Measurements from ENCODE around the gene CTNND2. TPM values are rescaled to one million over a fixed set of nuclear protein-coding genes. Genes with fewer than 3 reads are reported as not detected.
"Not testable (repeated sequence)": the region's sequence is repeated elsewhere in the genome, so short reads cannot be mapped to it uniquely, and the experiment has no call there.

The CTNND2 gene
- polyA plus RNA-seq, 2 donors, result 0.09 TPM; not detected in 1

GRCh38 chr5:11075035-11075805 is 829.0 kb downstream of the CTNND2 start:
- no peak overlapping the region for H3K4me3 ChIP-seq (ENCODE audit: low read depth in 1 of 2, low read length in 2 of 2)
- H3K27ac ChIP-seq (ENCODE audit: low read depth in 2 of 2, low read length in 1 of 2), result no peak overlapping the region
- 71 to 79% methylated on average over 12 of the region's 12 CpGs for WGBS, 2 donors
- H3K9me3 ChIP-seq (ENCODE audit: control insufficient read depth in 2 of 2, insufficient read depth in 1 of 2, low read depth in 1 of 2, low read length in 1 of 2), result no peaks in the 10 kb centered on the region
- H3K4me1 ChIP-seq (ENCODE audit: control insufficient read depth in 2 of 2, insufficient read depth in 2 of 2, low read length in 1 of 2), result peaks cover 0 to 2% of the 10 kb centered on the region in 2 donors
- no peaks in the 10 kb centered on the region for H3K27me3 ChIP-seq (ENCODE audit: control insufficient read depth in 1 of 2, insufficient read depth in 2 of 2, low read length in 2 of 2)
- H3K36me3 ChIP-seq (ENCODE audit: control insufficient read depth in 2 of 2, insufficient read depth in 2 of 2, low read length in 1 of 2), result no peaks in the 10 kb centered on the region

- Histone ChIP-seq H3K4me3 (ENCODE audit: low read depth in 1 of 2, low read length in 2 of 2) (no peak overlapping the region), H3K36me3 (ENCODE audit: control insufficient read depth in 2 of 2, insufficient read depth in 2 of 2, low read length in 1 of 2) (no peaks in the 10 kb centered on the region), H3K27ac (ENCODE audit: low read depth in 2 of 2, low read length in 1 of 2) (no peak overlapping the region), H3K27me3 (ENCODE audit: control insufficient read depth in 1 of 2, insufficient read depth in 2 of 2, low read length in 2 of 2) (no peaks in the 10 kb centered on the region), H3K9me3 (ENCODE audit: control insufficient read depth in 2 of 2, insufficient read depth in 1 of 2, low read depth in 1 of 2, low read length in 1 of 2) (no peaks in the 10 kb centered on the region), H3K4me1 (ENCODE audit: control insufficient read depth in 2 of 2, insufficient read depth in 2 of 2, low read length in 1 of 2) (no peaks in the 10 kb centered on the region)
- WGBS, 2 donors, result 71 to 88% methylated on average over 5 of the region's 5 CpGs
Measured at GRCh38 chr5:11072568-11072967, 831.7 kb downstream of the CTNND2 start.

GRCh38 chr5:11072076-11072475 is 832.2 kb downstream of the CTNND2 start:
- H3K9me3 ChIP-seq (ENCODE audit: control insufficient read depth in 2 of 2, insufficient read depth in 1 of 2, low read depth in 1 of 2, low read length in 1 of 2), result no peaks in the 10 kb centered on the region
- H3K27me3 ChIP-seq (ENCODE audit: control insufficient read depth in 1 of 2, insufficient read depth in 2 of 2, low read length in 2 of 2), result no peaks in the 10 kb centered on the region
- H3K36me3 ChIP-seq (ENCODE audit: control insufficient read depth in 2 of 2, insufficient read depth in 2 of 2, low read length in 1 of 2), result no peaks in the 10 kb centered on the region
- 60 to 69% methylated on average over 1 of the region's 1 CpG for WGBS, 2 donors
- H3K27ac ChIP-seq (ENCODE audit: low read depth in 2 of 2, low read length in 1 of 2), result no peak overlapping the region
- no peak overlapping the region for H3K4me3 ChIP-seq (ENCODE audit: low read depth in 1 of 2, low read length in 2 of 2)
- H3K4me1 ChIP-seq (ENCODE audit: control insufficient read depth in 2 of 2, insufficient read depth in 2 of 2, low read length in 1 of 2), result no peaks in the 10 kb centered on the region

- no peak overlapping the region for H3K27ac ChIP-seq (ENCODE audit: low read depth in 2 of 2, low read length in 1 of 2)
- H3K9me3 ChIP-seq (ENCODE audit: control insufficient read depth in 2 of 2, insufficient read depth in 1 of 2, low read depth in 1 of 2, low read length in 1 of 2), result no peaks in the 10 kb centered on the region
- H3K36me3 ChIP-seq (ENCODE audit: control insufficient read depth in 2 of 2, insufficient read depth in 2 of 2, low read length in 1 of 2), result no peaks in the 10 kb centered on the region
- H3K27me3 ChIP-seq (ENCODE audit: control insufficient read depth in 1 of 2, insufficient read depth in 2 of 2, low read length in 2 of 2), result no peaks in the 10 kb centered on the region
- H3K4me3 ChIP-seq (ENCODE audit: low read depth in 1 of 2, low read length in 2 of 2), result no peak overlapping the region
- H3K4me1 ChIP-seq (ENCODE audit: control insufficient read depth in 2 of 2, insufficient read depth in 2 of 2, low read length in 1 of 2), result no peaks in the 10 kb centered on the region
- 74 to 80% methylated on average over 3 of the region's 3 CpGs for WGBS, 2 donors
Measured at GRCh38 chr5:11069041-11069440, 835.2 kb downstream of the CTNND2 start.

- 73 to 79% methylated on average over 1 of the region's 1 CpG for WGBS, 2 donors
- not testable (repeated sequence) for H3K27me3 ChIP-seq (ENCODE audit: control insufficient read depth in 1 of 2, insufficient read depth in 2 of 2, low read length in 2 of 2); H3K4me1 ChIP-seq (ENCODE audit: control insufficient read depth in 2 of 2, insufficient read depth in 2 of 2, low read length in 1 of 2); H3K27ac ChIP-seq (ENCODE audit: low read depth in 2 of 2, low read length in 1 of 2); H3K9me3 ChIP-seq (ENCODE audit: control insufficient read depth in 2 of 2, insufficient read depth in 1 of 2, low read depth in 1 of 2, low read length in 1 of 2); H3K4me3 ChIP-seq (ENCODE audit: low read depth in 1 of 2, low read length in 2 of 2); H3K36me3 ChIP-seq (ENCODE audit: control insufficient read depth in 2 of 2, insufficient read depth in 2 of 2, low read length in 1 of 2)
Measured at GRCh38 chr5:11065723-11066122, 838.5 kb downstream of the CTNND2 start.

- no peaks in the 10 kb centered on the region for H3K36me3 ChIP-seq (ENCODE audit: control insufficient read depth in 2 of 2, insufficient read depth in 2 of 2, low read length in 1 of 2)
- no peak overlapping the region for H3K27ac ChIP-seq (ENCODE audit: low read depth in 2 of 2, low read length in 1 of 2)
- H3K27me3 ChIP-seq (ENCODE audit: control insufficient read depth in 1 of 2, insufficient read depth in 2 of 2, low read length in 2 of 2), result no peaks in the 10 kb centered on the region
- H3K4me3 ChIP-seq (ENCODE audit: low read depth in 1 of 2, low read length in 2 of 2), result no peak overlapping the region
- 70 to 75% methylated on average over 4 of the region's 4 CpGs for WGBS, 2 donors
- H3K4me1 ChIP-seq (ENCODE audit: control insufficient read depth in 2 of 2, insufficient read depth in 2 of 2, low read length in 1 of 2), result no peaks in the 10 kb centered on the region
- no peaks in the 10 kb centered on the region for H3K9me3 ChIP-seq (ENCODE audit: control insufficient read depth in 2 of 2, insufficient read depth in 1 of 2, low read depth in 1 of 2, low read length in 1 of 2)
Measured at GRCh38 chr5:11064763-11065450, 839.3 kb downstream of the CTNND2 start.

- WGBS, 2 donors, result 42 to 56% methylated on average over 7 of the region's 7 CpGs
- H3K4me1 ChIP-seq (ENCODE audit: control insufficient read depth in 2 of 2, insufficient read depth in 2 of 2, low read length in 1 of 2), result no peaks in the 10 kb centered on the region
- no peak overlapping the region for H3K27ac ChIP-seq (ENCODE audit: low read depth in 2 of 2, low read length in 1 of 2)
- H3K36me3 ChIP-seq (ENCODE audit: control insufficient read depth in 2 of 2, insufficient read depth in 2 of 2, low read length in 1 of 2), result no peaks in the 10 kb centered on the region
- no peaks in the 10 kb centered on the region for H3K9me3 ChIP-seq (ENCODE audit: control insufficient read depth in 2 of 2, insufficient read depth in 1 of 2, low read depth in 1 of 2, low read length in 1 of 2)
- H3K4me3 ChIP-seq (ENCODE audit: low read depth in 1 of 2, low read length in 2 of 2), result no peak overlapping the region
- H3K27me3 ChIP-seq (ENCODE audit: control insufficient read depth in 1 of 2, insufficient read depth in 2 of 2, low read length in 2 of 2), result no peaks in the 10 kb centered on the region
Measured at GRCh38 chr5:11062397-11062796, 841.8 kb downstream of the CTNND2 start.

- Histone ChIP-seq H3K36me3 (ENCODE audit: control insufficient read depth in 2 of 2, insufficient read depth in 2 of 2, low read length in 1 of 2) (no peaks in the 10 kb centered on the region), H3K27ac (ENCODE audit: low read depth in 2 of 2, low read length in 1 of 2) (no peak overlapping the region), H3K4me3 (ENCODE audit: low read depth in 1 of 2, low read length in 2 of 2) (no peak overlapping the region), H3K4me1 (ENCODE audit: control insufficient read depth in 2 of 2, insufficient read depth in 2 of 2, low read length in 1 of 2) (no peaks in the 10 kb centered on the region), H3K9me3 (ENCODE audit: control insufficient read depth in 2 of 2, insufficient read depth in 1 of 2, low read depth in 1 of 2, low read length in 1 of 2) (no peaks in the 10 kb centered on the region), H3K27me3 (ENCODE audit: control insufficient read depth in 1 of 2, insufficient read depth in 2 of 2, low read length in 2 of 2) (no peaks in the 10 kb centered on the region)
- WGBS, 2 donors, result 89 to 96% methylated on average over 2 of the region's 2 CpGs
Measured at GRCh38 chr5:11056560-11056959, 847.7 kb downstream of the CTNND2 start.

GRCh38 chr5:11054014-11054413 is 850.2 kb downstream of the CTNND2 start:
- 76 to 77% methylated on average over 3 of the region's 3 CpGs for WGBS, 2 donors
- no peaks in the 10 kb centered on the region for H3K36me3 ChIP-seq (ENCODE audit: control insufficient read depth in 2 of 2, insufficient read depth in 2 of 2, low read length in 1 of 2)
- no peaks in the 10 kb centered on the region for H3K4me1 ChIP-seq (ENCODE audit: control insufficient read depth in 2 of 2, insufficient read depth in 2 of 2, low read length in 1 of 2)
- H3K9me3 ChIP-seq (ENCODE audit: control insufficient read depth in 2 of 2, insufficient read depth in 1 of 2, low read depth in 1 of 2, low read length in 1 of 2), result no peaks in the 10 kb centered on the region
- H3K27ac ChIP-seq (ENCODE audit: low read depth in 2 of 2, low read length in 1 of 2), result no peak overlapping the region
- H3K4me3 ChIP-seq (ENCODE audit: low read depth in 1 of 2, low read length in 2 of 2), result no peak overlapping the region
- no peaks in the 10 kb centered on the region for H3K27me3 ChIP-seq (ENCODE audit: control insufficient read depth in 1 of 2, insufficient read depth in 2 of 2, low read length in 2 of 2)

- Histone ChIP-seq H3K27ac (ENCODE audit: low read depth in 2 of 2, low read length in 1 of 2) (no peak overlapping the region), H3K4me1 (ENCODE audit: control insufficient read depth in 2 of 2, insufficient read depth in 2 of 2, low read length in 1 of 2) (no peaks in the 10 kb centered on the region), H3K9me3 (ENCODE audit: control insufficient read depth in 2 of 2, insufficient read depth in 1 of 2, low read depth in 1 of 2, low read length in 1 of 2) (no peaks in the 10 kb centered on the region), H3K4me3 (ENCODE audit: low read depth in 1 of 2, low read length in 2 of 2) (no peak overlapping the region), H3K36me3 (ENCODE audit: control insufficient read depth in 2 of 2, insufficient read depth in 2 of 2, low read length in 1 of 2) (no peaks in the 10 kb centered on the region), H3K27me3 (ENCODE audit: control insufficient read depth in 1 of 2, insufficient read depth in 2 of 2, low read length in 2 of 2) (no peaks in the 10 kb centered on the region)
Measured at GRCh38 chr5:11052871-11053270, 851.4 kb downstream of the CTNND2 start.
